HG03159 (cell line): Measurements from ENCODE around the gene TMTC3.
"Not testable (repeated sequence)": the region's sequence is repeated elsewhere in the genome, so short reads cannot be mapped to it uniquely, and the experiment has no call there.

Experiments used
- ATAC-seq: cut with Tn5 transposase; IDR thresholded peaks from one replicate; pipeline ENCODE4 v1.9.1; 2021; ENCODE audit warnings: mild to moderate bottlenecking, moderate library complexity; ENCODE audit not compliant: unreplicated experiment

Gene TMTC3

GRCh38 chr12:88163371-88163770, 21.3 kb downstream of the TMTC3 start:
- ATAC-seq, result no peak

GRCh38 chr12:88166179-88166578, 24.1 kb downstream of the TMTC3 start:
- ATAC-seq, result no peak

- no peak for ATAC-seq
These were observed 25.3 kb downstream of the TMTC3 start for GRCh38 chr12:88167384-88167783.

DNA sequence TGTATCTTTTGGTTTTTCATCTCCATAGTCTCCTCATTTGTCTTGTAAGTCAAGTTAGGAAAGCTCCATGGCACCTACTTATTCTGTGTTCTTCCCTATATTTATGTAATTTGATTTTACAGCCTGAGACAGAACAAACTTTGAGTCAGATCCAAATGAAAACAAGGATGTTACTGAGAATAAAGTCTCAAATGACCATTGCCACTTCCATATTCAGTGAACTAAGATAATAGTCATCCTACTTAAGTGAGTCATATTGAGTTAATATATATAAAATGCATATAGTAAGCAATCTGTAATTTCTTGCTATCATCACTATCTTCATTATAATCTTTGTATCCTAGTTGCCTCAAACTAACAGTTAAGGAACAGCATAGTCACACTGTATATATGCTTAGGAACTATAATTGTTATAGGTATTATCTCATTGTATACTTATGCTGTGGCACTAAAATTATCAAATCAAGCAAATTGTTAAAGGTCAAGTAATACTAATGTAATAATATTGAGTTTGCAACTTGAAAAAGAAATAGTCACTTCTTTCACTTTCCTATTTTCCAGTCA, 30.8 kb downstream of the TMTC3 start:
- ATAC-seq, result no peak

- no peak for ATAC-seq
These were observed 33.4 kb downstream of the TMTC3 start for GRCh38 chr12:88175544-88175943.

- no peak for ATAC-seq
These were observed 37.4 kb downstream of the TMTC3 start for GRCh38 chr12:88179436-88180014.

GRCh38 chr12:88181881-88182280, 39.8 kb downstream of the TMTC3 start:
- ATAC-seq, result no peak

DNA sequence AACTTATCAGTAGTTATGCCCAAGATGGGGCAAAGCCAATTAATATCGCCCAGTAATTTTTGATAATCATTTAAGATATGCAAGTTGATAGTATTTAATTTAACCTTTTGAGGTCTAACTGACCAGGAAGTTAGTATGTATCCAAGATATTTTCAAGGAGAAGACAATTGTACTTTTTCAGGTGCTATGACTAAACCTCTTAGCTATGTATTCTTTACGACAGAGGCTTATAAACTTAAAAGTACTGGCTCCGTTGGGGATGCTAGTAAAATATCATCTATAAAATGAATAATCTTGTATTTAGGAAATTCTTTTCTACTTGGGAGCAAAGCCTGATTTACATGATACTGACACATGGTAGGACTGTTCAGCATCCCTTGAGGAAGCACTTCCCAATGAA, 40.3 kb downstream of the TMTC3 start:
- ATAC-seq, result no peak

DNA sequence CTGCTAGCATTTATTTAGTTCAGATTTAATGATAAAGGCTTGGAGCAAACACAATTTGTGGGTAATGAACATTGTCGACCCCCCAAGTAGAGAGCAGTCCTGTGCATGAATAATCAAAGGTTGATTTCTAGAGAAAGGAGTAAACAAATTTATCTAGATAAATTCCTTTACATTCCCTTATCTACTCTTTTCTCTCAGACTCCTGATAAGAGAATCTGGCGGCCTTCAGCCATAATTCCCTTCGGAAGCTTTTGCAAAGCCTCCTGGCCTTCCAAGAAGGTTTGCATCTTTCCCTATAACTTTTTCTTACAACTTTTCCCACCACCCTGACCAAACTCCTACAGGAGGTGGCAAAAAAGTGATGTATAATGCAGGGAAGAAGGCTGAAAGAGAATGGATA, 42.1 kb downstream of the TMTC3 start:
- ATAC-seq, result no peak

DNA sequence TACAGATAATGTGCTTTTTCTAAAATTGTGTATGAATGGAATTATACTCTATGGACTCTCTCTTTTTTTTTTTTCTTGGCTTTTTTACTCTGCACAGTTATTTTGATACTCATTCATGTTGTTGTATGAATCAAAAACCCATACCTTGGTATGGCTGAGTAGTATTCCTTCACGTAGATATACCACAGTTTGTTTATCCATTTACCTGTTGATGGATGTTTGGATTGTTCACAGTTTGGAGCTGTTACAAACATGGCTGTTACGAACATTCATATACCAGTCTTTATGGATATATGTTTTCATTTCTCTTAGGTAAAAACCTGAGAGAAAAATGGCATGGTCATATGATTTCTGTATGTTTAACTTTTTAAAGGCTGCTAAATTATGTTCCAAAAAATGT, 43.2 kb downstream of the TMTC3 start:
- no peak for ATAC-seq

GRCh38 chr12:88185988-88186387, 43.9 kb downstream of the TMTC3 start:
- ATAC-seq, result peak; percentile 78

DNA sequence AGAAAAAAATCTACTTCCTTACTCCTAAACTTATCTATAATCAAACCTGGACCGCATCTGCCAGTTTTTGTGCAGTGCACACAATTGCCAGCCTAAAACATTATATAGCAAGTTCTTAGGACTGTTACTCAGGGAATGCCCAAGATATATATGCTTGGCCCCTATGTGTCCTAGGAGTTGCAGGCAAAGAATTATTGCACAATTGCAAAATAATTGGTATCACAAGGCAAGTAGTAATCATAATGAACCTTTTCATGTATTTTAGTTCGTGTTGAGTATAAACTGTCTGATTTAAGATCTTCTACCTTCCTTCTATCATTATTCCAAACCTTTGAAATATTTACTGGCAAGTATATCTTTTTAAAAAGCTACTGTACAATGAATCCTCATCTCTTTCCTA, 45.5 kb downstream of the TMTC3 start:
- ATAC-seq, result no peak

DNA sequence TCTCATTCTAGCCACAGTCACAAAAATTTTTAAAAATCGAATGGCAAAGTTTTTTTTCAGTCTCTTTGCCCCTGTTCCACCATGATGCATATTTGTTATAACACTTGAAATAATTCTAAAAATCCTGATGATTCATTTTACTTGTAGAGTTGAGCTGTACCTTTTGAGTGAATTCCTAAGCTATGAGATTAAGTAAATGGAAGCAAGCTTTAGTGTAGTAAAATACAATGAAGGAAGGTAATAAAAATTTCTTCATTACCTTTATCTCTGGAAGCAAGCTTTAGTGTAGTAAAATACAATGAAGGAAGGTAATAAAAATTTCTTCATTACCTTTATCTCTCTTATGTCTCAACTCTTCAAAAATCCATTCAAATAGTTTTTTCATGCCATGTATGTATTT, 46.1 kb downstream of the TMTC3 start:
- ATAC-seq, result no peak

DNA sequence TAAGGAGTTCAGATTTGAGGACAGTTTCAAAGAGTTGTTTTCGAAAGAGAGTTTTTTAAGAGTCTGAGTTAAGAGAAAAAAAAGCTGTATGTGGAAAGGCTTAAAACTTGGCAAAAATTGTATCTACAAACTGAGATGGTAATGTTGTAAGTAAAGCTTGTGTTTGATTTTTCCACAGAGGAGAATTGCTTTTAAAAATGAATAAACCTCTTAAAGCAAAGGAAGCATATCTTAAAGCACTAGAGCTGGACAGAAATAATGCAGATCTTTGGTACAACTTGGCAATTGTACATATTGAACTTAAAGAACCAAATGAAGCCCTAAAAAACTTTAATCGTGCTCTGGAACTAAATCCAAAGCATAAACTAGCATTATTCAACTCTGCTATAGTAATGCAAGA, 50.3 kb downstream of the TMTC3 start:
- no peak for ATAC-seq

GRCh38 chr12:88194868-88195267, 52.8 kb downstream of the TMTC3 start:
- no peak for ATAC-seq

DNA sequence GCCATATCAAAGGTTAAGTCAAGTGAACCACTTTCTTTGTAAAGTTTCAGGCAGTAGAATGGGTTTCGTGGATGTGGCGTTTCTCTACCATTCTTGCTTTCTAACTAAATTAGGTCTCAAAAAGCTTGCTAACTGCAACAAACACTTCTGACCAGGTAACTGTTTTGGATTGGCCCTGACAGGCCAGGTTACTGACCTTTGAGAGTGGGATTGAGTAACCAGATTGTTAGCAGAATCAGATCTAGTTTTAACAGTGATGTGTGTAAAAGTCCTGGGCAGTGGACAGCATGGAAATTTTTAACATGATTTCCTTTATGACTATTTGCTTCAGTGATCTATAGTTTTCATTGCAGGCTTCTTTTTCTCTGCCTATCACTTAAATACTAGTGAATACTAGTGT, 57.9 kb downstream of the TMTC3 start:
- ATAC-seq, result no peak

DNA sequence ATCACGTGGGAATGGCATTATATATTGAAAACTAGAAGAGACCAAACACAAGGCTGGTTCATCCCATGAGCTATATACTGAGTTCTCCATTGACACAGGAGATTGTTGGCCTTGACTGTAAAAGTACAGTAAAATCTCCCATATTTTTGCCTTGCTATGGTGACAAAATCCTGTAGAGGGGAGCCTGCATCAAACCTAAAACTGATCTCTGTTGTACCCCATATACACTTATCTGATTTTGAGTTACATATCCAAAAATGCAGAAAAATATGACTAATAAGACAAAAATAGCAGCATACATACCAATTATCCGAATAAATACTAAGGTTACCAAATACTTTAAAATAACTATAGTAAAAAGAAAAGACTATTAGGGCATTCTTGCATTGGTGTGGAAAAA, 60.4 kb downstream of the TMTC3 start:
- no peak for ATAC-seq

DNA sequence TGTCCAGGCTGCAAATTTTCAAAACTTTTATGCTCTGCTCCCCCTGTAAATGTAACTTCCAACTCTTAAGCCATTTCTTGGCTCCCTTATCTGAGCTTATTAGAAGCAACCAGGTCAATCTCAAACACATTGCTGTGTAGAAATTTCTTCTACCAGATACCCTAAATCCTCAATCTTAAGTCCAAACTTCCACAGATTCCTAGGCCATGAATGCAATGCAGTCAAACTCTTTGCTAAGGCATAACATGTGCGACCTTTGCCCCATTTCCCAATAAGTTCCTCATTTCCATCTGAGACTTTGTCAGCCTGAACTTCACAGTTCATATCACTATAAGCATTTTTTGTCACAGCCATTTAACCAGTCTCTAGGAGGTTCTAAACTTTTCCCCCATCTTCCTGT, 64.5 kb downstream of the TMTC3 start:
- ATAC-seq, result no peak

GRCh38 chr12:88207921-88208620, 66.0 kb downstream of the TMTC3 start:
- no peak for ATAC-seq

DNA sequence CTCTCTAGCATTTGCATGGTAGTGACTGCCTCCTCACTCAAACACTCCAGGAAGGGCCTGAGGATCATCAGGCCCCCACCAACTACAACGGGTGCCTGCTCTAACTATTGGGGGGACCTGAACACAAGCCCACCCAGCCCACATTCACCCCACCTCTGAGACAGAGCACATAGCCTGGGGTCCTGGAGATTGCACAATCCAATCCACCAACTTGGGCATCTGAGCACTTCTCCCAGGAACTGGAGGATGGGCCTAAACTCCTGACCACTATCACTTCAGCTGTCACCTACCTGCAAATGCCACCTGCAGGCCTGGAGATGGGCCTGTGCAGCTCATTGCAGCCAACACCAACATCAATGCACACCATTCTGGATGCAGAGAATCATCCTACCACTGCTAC, 66.6 kb downstream of the TMTC3 start:
- ATAC-seq, result no peak

DNA sequence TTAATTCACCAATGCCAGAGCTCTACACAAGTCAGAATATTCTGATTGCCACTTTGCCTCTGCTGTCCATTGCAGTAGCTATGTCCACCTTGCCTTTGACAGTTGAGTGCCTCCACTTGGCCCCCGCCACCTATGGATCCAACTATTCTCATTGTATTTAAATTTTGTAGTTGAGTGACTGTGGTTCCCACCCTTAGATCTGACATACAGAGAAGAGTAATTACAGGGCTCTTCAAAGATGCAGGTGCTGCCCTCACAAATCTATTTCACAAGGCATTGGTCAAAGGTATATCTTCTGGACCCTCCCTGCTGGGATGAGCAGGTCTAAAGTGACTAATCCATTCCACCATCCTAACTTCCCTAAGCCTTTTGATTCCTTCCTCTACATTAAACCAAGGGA, 68.2 kb downstream of the TMTC3 start:
- not testable (repeated sequence) for ATAC-seq

GRCh38 chr12:88218293-88218692, 76.2 kb downstream of the TMTC3 start:
- ATAC-seq, result no peak

DNA sequence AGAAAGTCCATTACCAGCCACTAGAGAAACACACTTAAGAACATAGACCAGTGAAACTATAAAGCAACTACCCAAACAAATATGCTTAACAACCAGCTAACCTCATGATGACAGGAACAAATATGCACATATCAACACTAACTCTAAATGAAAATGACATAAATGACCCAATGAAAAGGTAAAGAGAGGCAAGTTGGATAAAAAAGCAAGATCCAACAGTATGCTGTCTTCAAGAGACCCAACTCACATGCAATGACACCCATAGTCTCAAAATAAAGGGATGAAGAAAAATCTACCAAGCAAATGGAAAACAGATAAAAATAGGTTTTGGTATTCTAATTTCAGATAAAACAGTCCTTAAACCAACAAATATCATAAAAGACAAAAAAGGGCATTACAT, 77.8 kb downstream of the TMTC3 start:
- ATAC-seq, result no peak
